ENCODE data around the gene NPHP3.

NPHP3 gene

DNA sequence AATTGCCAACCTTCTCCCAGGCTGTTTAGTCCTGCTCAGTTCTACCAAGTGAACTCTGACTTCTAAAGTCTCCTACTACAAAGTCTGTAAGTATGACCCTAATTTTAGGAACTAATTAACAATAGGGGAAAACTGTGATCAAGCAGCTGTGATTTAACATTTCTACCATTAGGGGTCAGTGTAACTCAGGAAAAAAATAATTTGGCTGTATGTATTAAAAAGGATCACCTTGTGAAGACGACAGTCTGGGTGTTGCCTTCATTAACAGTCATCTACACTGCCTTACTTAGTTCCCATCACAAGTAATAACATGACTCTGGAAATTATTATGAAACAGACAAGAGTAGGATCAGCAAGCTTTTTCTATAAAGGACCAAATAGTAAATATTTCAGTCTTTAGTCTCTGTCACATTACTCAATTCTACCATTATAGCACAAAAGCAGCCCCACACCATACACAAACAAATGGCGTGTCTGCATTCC is 4.2 kb upstream of the NPHP3 start:
- no peak for DNase-seq (ENCODE audit: low read depth, low spot score)
- Histone ChIP-seq H3K27me3 (ENCODE audit: control insufficient read depth, insufficient read depth, low read length) (no peaks in the 10 kb centered on the region), H3K36me3 (ENCODE audit: control insufficient read depth, insufficient read depth, low read length) (no peaks in the 10 kb centered on the region), H3K9me3 (ENCODE audit: control insufficient read depth, insufficient read depth, low read length) (no peaks in the 10 kb centered on the region), H3K4me1 (ENCODE audit: control insufficient read depth, insufficient read depth, low read length) (no peaks in the 10 kb centered on the region; the same call in 1 of the 2 replicates), H3K4me3 (ENCODE audit: low read length) (no peak overlapping the region), H3K27ac (ENCODE audit: low read length) (no peak overlapping the region)
- WGBS (ENCODE audit: insufficient coverage, insufficient read length) = no CpG with 5 or more reads among the region's 2 CpGs

GRCh38 chr3:132723024-132723950 is 1.1 kb upstream of the NPHP3 start:
- H3K9me3 ChIP-seq (ENCODE audit: control insufficient read depth, insufficient read depth, low read length) = no peaks in the 10 kb centered on the region
- WGBS (ENCODE audit: insufficient coverage, insufficient read length) = no CpG with 5 or more reads among the region's 19 CpGs
- no peak for DNase-seq (ENCODE audit: low read depth, low spot score)
- H3K27me3 ChIP-seq (ENCODE audit: control insufficient read depth, insufficient read depth, low read length) = no peaks in the 10 kb centered on the region
- H3K36me3 ChIP-seq (ENCODE audit: control insufficient read depth, insufficient read depth, low read length) = no peaks in the 10 kb centered on the region
- H3K4me1 ChIP-seq (ENCODE audit: control insufficient read depth, insufficient read depth, low read length) = no peaks in the 10 kb centered on the region
- peak overlapping the region; percentile 100 for H3K4me3 ChIP-seq (ENCODE audit: low read length)
- H3K27ac ChIP-seq (ENCODE audit: low read length) = no peak overlapping the region

GRCh38 chr3:132721479-132722164 is 587 bp downstream of the NPHP3 start:
- DNase-seq (ENCODE audit: low read depth, low spot score) = no peak
- WGBS (ENCODE audit: insufficient coverage, insufficient read length) = no CpG with 5 or more reads among the region's 47 CpGs
- no peaks in the 10 kb centered on the region for H3K27me3 ChIP-seq (ENCODE audit: control insufficient read depth, insufficient read depth, low read length)
- no peaks in the 10 kb centered on the region for H3K36me3 ChIP-seq (ENCODE audit: control insufficient read depth, insufficient read depth, low read length)
- H3K27ac ChIP-seq (ENCODE audit: low read length) = no peak overlapping the region
- no peaks in the 10 kb centered on the region for H3K4me1 ChIP-seq (ENCODE audit: control insufficient read depth, insufficient read depth, low read length)
- no peaks in the 10 kb centered on the region for H3K9me3 ChIP-seq (ENCODE audit: control insufficient read depth, insufficient read depth, low read length)
- peak overlapping the region; percentile 93 for H3K4me3 ChIP-seq (ENCODE audit: low read length)

DNA sequence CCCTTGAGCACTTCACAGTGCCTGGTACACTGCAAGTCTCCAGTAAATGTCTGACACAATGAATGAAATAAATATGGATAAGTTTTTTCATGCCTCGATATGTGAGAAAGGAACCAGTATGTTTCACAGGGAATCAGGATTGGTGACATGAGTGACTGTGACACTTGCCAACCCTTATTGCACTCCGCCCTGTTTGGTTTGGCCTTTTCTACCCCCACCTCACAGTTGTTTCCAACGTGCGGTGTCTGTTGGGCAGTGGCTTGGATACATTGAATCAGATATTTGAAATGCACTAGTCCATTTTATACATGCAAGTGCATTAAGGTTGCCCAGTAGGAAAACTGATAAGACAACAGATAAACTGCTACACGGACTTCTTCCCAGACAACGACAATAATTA is 2.0 kb downstream of the NPHP3 start:
- no peak overlapping the region for H3K27ac ChIP-seq (ENCODE audit: low read length)

GRCh38 chr3:132716372-132716771 is 5.8 kb downstream of the NPHP3 start:
- Histone ChIP-seq H3K4me1 (ENCODE audit: control insufficient read depth, insufficient read depth, low read length) (no peaks in the 10 kb centered on the region), H3K36me3 (ENCODE audit: control insufficient read depth, insufficient read depth, low read length) (no peaks in the 10 kb centered on the region), H3K27ac (ENCODE audit: low read length) (no peak overlapping the region), H3K27me3 (ENCODE audit: control insufficient read depth, insufficient read depth, low read length) (no peaks in the 10 kb centered on the region), H3K4me3 (ENCODE audit: low read length) (no peak overlapping the region), H3K9me3 (ENCODE audit: control insufficient read depth, insufficient read depth, low read length) (no peaks in the 10 kb centered on the region)
- DNase-seq (ENCODE audit: low read depth, low spot score) = no peak

More for the DNA sequence above, 2.0 kb downstream of the NPHP3 start:
- no peaks in the 10 kb centered on the region for H3K4me1 ChIP-seq (ENCODE audit: control insufficient read depth, insufficient read depth, low read length)
- no CpG with 5 or more reads among the region's 6 CpGs for WGBS (ENCODE audit: insufficient coverage, insufficient read length)
- H3K9me3 ChIP-seq (ENCODE audit: control insufficient read depth, insufficient read depth, low read length) = no peaks in the 10 kb centered on the region
- H3K4me3 ChIP-seq (ENCODE audit: low read length) = no peak overlapping the region
- H3K27me3 ChIP-seq (ENCODE audit: control insufficient read depth, insufficient read depth, low read length) = no peaks in the 10 kb centered on the region
- no peak for DNase-seq (ENCODE audit: low read depth, low spot score)
- no peaks in the 10 kb centered on the region for H3K36me3 ChIP-seq (ENCODE audit: control insufficient read depth, insufficient read depth, low read length)

- WGBS (ENCODE audit: insufficient coverage, insufficient read length) = no CpG with 5 or more reads among the region's 5 CpGs
These were observed 8.1 kb downstream of the NPHP3 start for GRCh38 chr3:132713977-132714727.

GRCh38 chr3:132710311-132710710 is 11.9 kb downstream of the NPHP3 start:
- no peak overlapping the region for H3K27ac ChIP-seq (ENCODE audit: low read length)
- no peaks in the 10 kb centered on the region for H3K9me3 ChIP-seq (ENCODE audit: control insufficient read depth, insufficient read depth, low read length)
- no peaks in the 10 kb centered on the region for H3K4me1 ChIP-seq (ENCODE audit: control insufficient read depth, insufficient read depth, low read length)
- H3K4me3 ChIP-seq (ENCODE audit: low read length) = no peak overlapping the region
- WGBS (ENCODE audit: insufficient coverage, insufficient read length) = no CpG with 5 or more reads among the region's 6 CpGs
- no peaks in the 10 kb centered on the region for H3K27me3 ChIP-seq (ENCODE audit: control insufficient read depth, insufficient read depth, low read length)
- no peak for DNase-seq (ENCODE audit: low read depth, low spot score)
- H3K36me3 ChIP-seq (ENCODE audit: control insufficient read depth, insufficient read depth, low read length) = peaks cover 2% of the 10 kb centered on the region; the same call in 1 of the 2 replicates

More at GRCh38 chr3:132713977-132714727, 8.1 kb downstream of the NPHP3 start:
- DNase-seq (ENCODE audit: low read depth, low spot score) = no peak
- Histone ChIP-seq H3K36me3 (ENCODE audit: control insufficient read depth, insufficient read depth, low read length) (no peaks in the 10 kb centered on the region), H3K27ac (ENCODE audit: low read length) (no peak overlapping the region), H3K4me3 (ENCODE audit: low read length) (no peak overlapping the region), H3K4me1 (ENCODE audit: control insufficient read depth, insufficient read depth, low read length) (no peaks in the 10 kb centered on the region), H3K9me3 (ENCODE audit: control insufficient read depth, insufficient read depth, low read length) (no peaks in the 10 kb centered on the region), H3K27me3 (ENCODE audit: control insufficient read depth, insufficient read depth, low read length) (no peaks in the 10 kb centered on the region)

GRCh38 chr3:132709761-132710160 is 12.4 kb downstream of the NPHP3 start:
- WGBS (ENCODE audit: insufficient coverage, insufficient read length) = no CpG with 5 or more reads among the region's 5 CpGs
- no peak overlapping the region for H3K4me3 ChIP-seq (ENCODE audit: low read length)
- no peaks in the 10 kb centered on the region for H3K4me1 ChIP-seq (ENCODE audit: control insufficient read depth, insufficient read depth, low read length)
- H3K9me3 ChIP-seq (ENCODE audit: control insufficient read depth, insufficient read depth, low read length) = no peaks in the 10 kb centered on the region
- no peak for DNase-seq (ENCODE audit: low read depth, low spot score)
- H3K27ac ChIP-seq (ENCODE audit: low read length) = no peak overlapping the region
- H3K27me3 ChIP-seq (ENCODE audit: control insufficient read depth, insufficient read depth, low read length) = no peaks in the 10 kb centered on the region
- H3K36me3 ChIP-seq (ENCODE audit: control insufficient read depth, insufficient read depth, low read length) = peaks cover 2% of the 10 kb centered on the region; the same call in 1 of the 2 replicates

DNA sequence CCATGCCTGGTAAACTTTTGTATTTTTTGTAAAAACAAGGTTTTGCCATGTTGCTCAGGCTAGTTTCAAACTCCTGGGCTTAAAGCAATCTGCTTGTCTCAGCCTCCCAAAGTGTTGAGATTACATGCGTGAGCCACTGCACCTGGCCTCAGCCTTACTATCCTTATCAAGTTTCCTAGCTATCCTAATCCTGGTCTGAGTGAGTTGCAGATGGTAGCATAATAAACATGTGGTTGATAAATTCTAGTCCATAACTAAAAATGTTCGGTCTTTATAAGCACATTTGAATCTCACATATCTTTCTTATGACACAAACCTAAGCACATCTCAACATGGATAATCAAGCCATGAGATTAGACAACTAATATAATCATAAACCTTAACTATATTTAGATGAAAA is 18.5 kb downstream of the NPHP3 start:
- DNase-seq (ENCODE audit: low read depth, low spot score) = no peak
- Histone ChIP-seq H3K27me3 (ENCODE audit: control insufficient read depth, insufficient read depth, low read length) (no peaks in the 10 kb centered on the region), H3K9me3 (ENCODE audit: control insufficient read depth, insufficient read depth, low read length) (no peaks in the 10 kb centered on the region), H3K4me1 (ENCODE audit: control insufficient read depth, insufficient read depth, low read length) (no peaks in the 10 kb centered on the region), H3K4me3 (ENCODE audit: low read length) (no peak overlapping the region), H3K36me3 (ENCODE audit: control insufficient read depth, insufficient read depth, low read length) (peaks cover 6% of the 10 kb centered on the region; the same call in 1 of the 2 replicates), H3K27ac (ENCODE audit: low read length) (no peak overlapping the region)
- WGBS (ENCODE audit: insufficient coverage, insufficient read length) = no CpG with 5 or more reads among the region's 2 CpGs

DNA sequence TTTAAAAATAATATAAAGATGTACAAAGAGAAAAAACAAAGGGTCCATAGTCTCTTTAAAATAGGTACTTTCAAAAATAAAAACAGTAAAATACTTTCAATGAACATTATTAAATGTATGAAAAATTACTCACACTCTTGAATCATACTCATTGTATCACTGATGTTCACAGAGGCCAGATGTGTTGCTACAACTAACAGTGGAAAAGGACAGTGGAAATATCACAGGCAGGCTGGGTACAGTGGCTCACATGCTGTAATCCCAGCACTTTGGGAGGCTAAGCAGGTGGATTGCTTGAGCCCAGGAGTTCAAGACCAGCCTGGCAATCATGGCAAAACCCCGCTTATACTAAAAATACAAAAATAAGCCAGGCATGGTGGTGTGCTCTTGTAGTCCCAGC is 26.8 kb downstream of the NPHP3 start:
- no peaks in the 10 kb centered on the region for H3K9me3 ChIP-seq (ENCODE audit: control insufficient read depth, insufficient read depth, low read length)
- H3K27me3 ChIP-seq (ENCODE audit: control insufficient read depth, insufficient read depth, low read length) = no peaks in the 10 kb centered on the region
- no peak overlapping the region for H3K27ac ChIP-seq (ENCODE audit: low read length)
- WGBS (ENCODE audit: insufficient coverage, insufficient read length) = no CpG with 5 or more reads among the region's 1 CpG
- no peaks in the 10 kb centered on the region for H3K4me1 ChIP-seq (ENCODE audit: control insufficient read depth, insufficient read depth, low read length)
- peaks cover 2% of the 10 kb centered on the region; the same call in 1 of the 2 replicates for H3K36me3 ChIP-seq (ENCODE audit: control insufficient read depth, insufficient read depth, low read length)
- DNase-seq (ENCODE audit: low read depth, low spot score) = no peak
- H3K4me3 ChIP-seq (ENCODE audit: low read length) = no peak overlapping the region
